ENCODE data around the gene LMO3.

Gene LMO3

DNA sequence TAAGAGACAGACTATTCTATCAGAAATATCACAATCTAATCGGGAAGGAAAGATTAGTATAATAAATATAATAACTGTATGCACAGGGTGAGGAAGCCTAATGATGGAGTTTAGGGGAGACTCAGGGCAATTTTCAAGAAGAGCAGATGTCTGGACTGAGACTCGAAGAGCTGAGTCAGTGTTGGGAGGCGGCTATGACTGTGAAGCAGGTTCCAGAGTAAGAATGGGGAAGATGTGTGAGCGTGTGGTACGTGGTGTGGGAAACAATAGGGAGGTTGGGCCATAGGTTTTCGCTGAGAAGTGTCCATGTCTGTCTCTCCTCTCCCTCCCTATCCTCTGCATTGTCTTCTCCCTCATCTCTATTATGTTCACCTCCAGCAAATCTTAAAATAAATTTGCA is 85.6 kb downstream of the LMO3 start:
- H3K36me3 ChIP-seq (ENCODE audit: control insufficient read depth, insufficient read depth, low read length), result no peaks in the 10 kb centered on the region
- H3K4me1 ChIP-seq (ENCODE audit: control insufficient read depth, insufficient read depth, low read length), result no peaks in the 10 kb centered on the region
- H3K9ac ChIP-seq (ENCODE audit: low read depth, low read length), result no peak overlapping the region
- H3K9me3 ChIP-seq (ENCODE audit: control insufficient read depth, insufficient read depth, low read length), result no peaks in the 10 kb centered on the region
- H3K4me3 ChIP-seq (ENCODE audit: low read depth, low read length), result no peak overlapping the region
- H3K27me3 ChIP-seq (ENCODE audit: control insufficient read depth, insufficient read depth, low read length), result no peaks in the 10 kb centered on the region
- no peak overlapping the region for H3K27ac ChIP-seq (ENCODE audit: low read depth, low read length)

DNA sequence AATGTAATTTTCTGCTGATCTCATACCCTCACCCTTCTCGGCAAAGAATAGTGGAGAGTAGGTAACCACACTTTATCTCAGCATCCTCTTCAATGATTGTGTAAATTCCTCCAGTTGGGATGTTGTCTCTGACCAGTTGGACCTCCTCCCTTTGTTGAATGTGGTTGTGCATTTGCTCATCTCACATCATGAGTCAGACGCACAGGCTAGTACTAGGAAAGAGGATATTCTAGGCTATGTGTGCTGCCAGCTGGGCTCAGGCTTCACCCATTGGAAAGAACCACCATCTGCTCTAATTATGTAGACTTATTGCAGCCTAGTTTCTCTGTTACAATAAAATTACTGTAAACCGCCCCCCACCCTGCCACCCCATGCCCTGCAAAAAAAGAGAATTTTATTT is 90.3 kb downstream of the LMO3 start:
- Histone ChIP-seq H3K9me3 (ENCODE audit: control insufficient read depth, insufficient read depth, low read length) (no peaks in the 10 kb centered on the region), H3K27ac (ENCODE audit: low read depth, low read length) (no peak overlapping the region), H3K36me3 (ENCODE audit: control insufficient read depth, insufficient read depth, low read length) (no peaks in the 10 kb centered on the region), H3K27me3 (ENCODE audit: control insufficient read depth, insufficient read depth, low read length) (no peaks in the 10 kb centered on the region), H3K9ac (ENCODE audit: low read depth, low read length) (no peak overlapping the region), H3K4me3 (ENCODE audit: low read depth, low read length) (no peak overlapping the region), H3K4me1 (ENCODE audit: control insufficient read depth, insufficient read depth, low read length) (peaks cover 8% of the 10 kb centered on the region)

DNA sequence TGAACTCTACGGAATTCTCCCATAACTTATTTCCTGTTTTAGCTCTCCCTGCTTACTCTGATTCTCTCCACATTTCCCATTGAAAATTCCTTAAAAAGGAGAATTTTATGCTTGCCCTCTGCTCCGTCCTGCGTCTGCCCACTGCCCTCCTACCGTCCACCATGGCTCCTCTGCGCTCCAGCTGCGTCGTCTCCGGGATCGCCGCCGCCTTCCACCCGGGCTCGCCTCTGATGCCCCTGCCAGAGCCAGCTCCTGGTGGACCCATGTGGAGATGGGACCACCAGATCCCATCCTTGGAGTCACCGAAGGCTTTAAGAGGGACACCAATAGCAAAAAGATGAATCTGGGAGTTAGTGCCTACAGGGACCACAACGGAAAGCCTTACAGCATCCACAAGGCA is 92.7 kb downstream of the LMO3 start:
- Histone ChIP-seq H3K4me3 (ENCODE audit: low read depth, low read length) (no peak overlapping the region), H3K27ac (ENCODE audit: low read depth, low read length) (no peak overlapping the region), H3K9ac (ENCODE audit: low read depth, low read length) (no peak overlapping the region), H3K9me3 (ENCODE audit: control insufficient read depth, insufficient read depth, low read length) (no peaks in the 10 kb centered on the region), H3K4me1 (ENCODE audit: control insufficient read depth, insufficient read depth, low read length) (peaks cover 24% of the 10 kb centered on the region), H3K27me3 (ENCODE audit: control insufficient read depth, insufficient read depth, low read length) (no peaks in the 10 kb centered on the region), H3K36me3 (ENCODE audit: control insufficient read depth, insufficient read depth, low read length) (no peaks in the 10 kb centered on the region)

DNA sequence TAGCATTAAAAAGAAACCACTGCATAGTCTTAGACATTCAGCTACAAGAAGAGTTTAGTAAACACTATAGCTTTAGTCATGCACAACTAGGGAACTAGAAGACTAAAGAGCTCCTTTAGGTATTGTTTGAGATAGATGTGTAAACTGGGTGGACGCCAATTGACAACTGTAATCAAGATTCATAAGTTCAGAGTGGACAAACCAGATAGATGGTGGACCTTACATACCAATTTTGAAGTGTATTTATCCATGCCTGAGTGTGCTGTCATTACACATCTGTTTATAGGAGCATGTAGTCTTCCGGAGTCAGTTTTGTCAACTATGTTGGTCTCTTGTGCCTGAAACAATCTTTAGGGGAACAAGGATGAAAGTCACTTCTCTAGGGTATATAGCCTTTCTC is 96.6 kb downstream of the LMO3 start:
- Histone ChIP-seq H3K27me3 (ENCODE audit: control insufficient read depth, insufficient read depth, low read length) (no peaks in the 10 kb centered on the region), H3K36me3 (ENCODE audit: control insufficient read depth, insufficient read depth, low read length) (no peaks in the 10 kb centered on the region), H3K4me1 (ENCODE audit: control insufficient read depth, insufficient read depth, low read length) (peaks cover 24% of the 10 kb centered on the region), H3K9ac (ENCODE audit: low read depth, low read length) (no peak overlapping the region), H3K9me3 (ENCODE audit: control insufficient read depth, insufficient read depth, low read length) (no peaks in the 10 kb centered on the region), H3K27ac (ENCODE audit: low read depth, low read length) (no peak overlapping the region), H3K4me3 (ENCODE audit: low read depth, low read length) (no peak overlapping the region)

DNA sequence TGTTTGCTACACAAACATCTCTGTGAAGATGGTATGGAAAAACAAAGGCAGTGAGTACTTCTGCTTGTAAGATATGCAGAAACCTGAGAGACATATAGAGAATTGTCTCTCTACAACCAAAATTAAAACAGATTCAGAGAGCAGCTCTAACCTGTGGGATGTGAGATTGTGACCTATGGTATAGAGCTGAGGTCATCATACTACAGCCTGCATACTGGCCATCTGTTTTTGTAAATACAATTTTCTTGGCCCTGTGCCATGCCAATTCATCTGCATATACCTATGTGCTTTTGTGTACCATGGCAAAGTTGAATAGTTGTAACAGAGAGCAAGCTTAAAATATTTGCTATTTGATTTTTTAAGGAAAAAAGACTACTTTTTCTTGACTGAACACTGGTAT is 99.6 kb downstream of the LMO3 start:
- Histone ChIP-seq H3K36me3 (ENCODE audit: control insufficient read depth, insufficient read depth, low read length) (no peaks in the 10 kb centered on the region), H3K9ac (ENCODE audit: low read depth, low read length) (no peak overlapping the region), H3K4me1 (ENCODE audit: control insufficient read depth, insufficient read depth, low read length) (peaks cover 19% of the 10 kb centered on the region), H3K9me3 (ENCODE audit: control insufficient read depth, insufficient read depth, low read length) (no peaks in the 10 kb centered on the region), H3K27me3 (ENCODE audit: control insufficient read depth, insufficient read depth, low read length) (no peaks in the 10 kb centered on the region), H3K4me3 (ENCODE audit: low read depth, low read length) (no peak overlapping the region), H3K27ac (ENCODE audit: low read depth, low read length) (no peak overlapping the region)

DNA sequence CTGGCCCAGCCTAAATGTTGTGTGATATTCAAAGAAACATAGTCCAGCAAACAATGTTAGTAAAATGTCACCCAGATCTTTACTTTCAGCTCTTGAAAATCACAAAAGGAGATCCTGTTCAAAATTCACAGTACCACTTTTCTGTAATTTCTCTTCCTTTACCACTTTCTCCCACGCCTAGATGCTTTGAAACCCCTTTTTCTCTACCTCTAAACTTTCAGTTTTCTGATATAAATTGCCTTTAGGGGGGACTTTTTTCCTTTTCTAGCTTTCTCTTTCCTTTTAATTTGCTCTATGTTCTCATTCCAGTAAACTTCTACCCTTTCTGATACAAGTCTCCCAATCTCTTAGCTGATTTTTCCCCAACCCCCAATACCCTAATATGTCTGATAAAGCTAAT is 101.8 kb downstream of the LMO3 start:
- no peak overlapping the region for H3K9ac ChIP-seq (ENCODE audit: low read depth, low read length)
- H3K27me3 ChIP-seq (ENCODE audit: control insufficient read depth, insufficient read depth, low read length), result no peaks in the 10 kb centered on the region
- no peaks in the 10 kb centered on the region for H3K9me3 ChIP-seq (ENCODE audit: control insufficient read depth, insufficient read depth, low read length)
- H3K36me3 ChIP-seq (ENCODE audit: control insufficient read depth, insufficient read depth, low read length), result no peaks in the 10 kb centered on the region
- no peak overlapping the region for H3K4me3 ChIP-seq (ENCODE audit: low read depth, low read length)
- peaks cover 5% of the 10 kb centered on the region for H3K4me1 ChIP-seq (ENCODE audit: control insufficient read depth, insufficient read depth, low read length)
- no peak overlapping the region for H3K27ac ChIP-seq (ENCODE audit: low read depth, low read length)

DNA sequence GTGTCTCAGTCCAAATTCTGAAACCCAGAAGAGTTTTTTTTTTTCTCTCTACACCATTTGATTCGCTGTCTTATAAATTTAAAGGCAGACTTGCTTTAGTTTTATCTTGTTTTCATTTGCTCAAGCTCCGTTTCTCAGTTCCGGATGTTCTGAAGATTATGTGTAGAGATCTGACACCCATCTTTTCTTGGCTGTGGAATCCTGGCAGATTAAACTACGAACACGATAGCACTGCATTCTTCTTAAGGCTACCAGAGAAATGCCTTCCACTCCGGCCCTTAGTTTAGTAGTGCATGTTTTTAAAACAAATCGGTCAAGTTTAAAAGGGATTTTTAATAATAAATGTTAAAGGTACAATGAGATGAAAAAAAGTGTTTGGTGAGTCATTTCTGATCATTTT is 106.4 kb downstream of the LMO3 start:
- H3K36me3 ChIP-seq (ENCODE audit: control insufficient read depth, insufficient read depth, low read length), result no peaks in the 10 kb centered on the region
- H3K4me1 ChIP-seq (ENCODE audit: control insufficient read depth, insufficient read depth, low read length), result no peaks in the 10 kb centered on the region
- no peaks in the 10 kb centered on the region for H3K27me3 ChIP-seq (ENCODE audit: control insufficient read depth, insufficient read depth, low read length)
- H3K9me3 ChIP-seq (ENCODE audit: control insufficient read depth, insufficient read depth, low read length), result no peaks in the 10 kb centered on the region
- no peak overlapping the region for H3K27ac ChIP-seq (ENCODE audit: low read depth, low read length)
- no peak overlapping the region for H3K9ac ChIP-seq (ENCODE audit: low read depth, low read length)
- no peak overlapping the region for H3K4me3 ChIP-seq (ENCODE audit: low read depth, low read length)

Data from HUES48 (cell line).